GM19099 (cell line): ENCODE measurements around the gene CPLX4.

Source experiments
- POLR2A ChIP-seq: IDR thresholded peaks from 3 replicates; pipeline ENCODE4 v1.6.1; 2011; ENCODE audit warnings: low read depth; ENCODE audit not compliant: insufficient read length; ENCODE audit errors: extremely low read depth

CPLX4 gene, protein sequence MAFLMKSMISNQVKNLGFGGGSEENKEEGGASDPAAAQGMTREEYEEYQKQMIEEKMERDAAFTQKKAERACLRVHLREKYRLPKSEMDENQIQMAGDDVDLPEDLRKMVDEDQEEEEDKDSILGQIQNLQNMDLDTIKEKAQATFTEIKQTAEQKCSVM

DNA sequence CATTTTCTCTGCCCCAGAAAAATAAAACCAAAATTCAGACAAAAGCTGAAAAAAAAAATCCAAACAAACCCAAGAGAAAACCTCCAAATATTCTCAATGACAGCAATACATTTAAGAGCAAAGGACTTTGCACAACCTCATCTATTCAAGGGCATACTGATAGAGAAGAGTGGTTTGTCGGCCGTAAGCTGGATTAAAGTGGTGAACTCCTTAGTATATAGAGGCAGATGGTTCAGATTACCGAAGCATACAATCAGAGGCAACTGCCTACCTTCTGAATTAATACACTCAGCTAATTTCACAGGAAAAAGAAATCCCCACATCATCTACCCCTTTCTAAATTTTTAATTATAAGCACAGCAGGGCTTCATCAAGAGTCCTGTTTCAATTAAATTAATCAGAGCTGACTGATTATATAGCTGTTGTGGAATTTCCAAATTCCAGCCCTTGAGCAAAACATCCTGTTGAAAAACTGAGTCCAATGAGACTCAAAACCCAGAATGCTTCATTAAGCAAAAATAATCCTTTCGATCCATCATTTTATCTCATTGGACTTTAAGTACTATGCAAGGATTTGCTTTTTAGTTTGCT, at the start of gene CPLX4:
TSS of gene CPLX4 (minus strand) at position 190 of the 591 bp plus-strand sequence. CDS start at position 3, 187 bp downstream.
- TF ChIP-seq POLR2A: no peak

DNA sequence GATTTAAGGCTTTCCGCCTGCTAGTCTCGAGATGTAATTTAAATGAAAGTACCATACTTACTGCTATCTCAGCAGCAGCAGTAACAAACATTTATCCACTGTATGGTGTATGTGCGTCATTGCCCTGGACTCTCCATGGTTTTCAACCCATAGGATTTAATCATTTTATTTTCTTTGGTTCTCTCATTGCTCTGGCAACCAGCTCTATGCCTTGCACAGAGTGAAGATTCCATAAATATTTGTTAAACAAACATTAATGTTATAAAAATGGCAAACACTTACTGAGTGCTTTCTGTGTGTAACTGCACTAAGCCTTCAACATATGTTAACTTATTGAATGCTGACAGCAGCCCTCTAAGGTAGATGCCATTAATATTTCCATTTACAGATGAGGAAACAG, 41.9 kb upstream of the CPLX4 start:
- no peak for TF ChIP-seq POLR2A

DNA sequence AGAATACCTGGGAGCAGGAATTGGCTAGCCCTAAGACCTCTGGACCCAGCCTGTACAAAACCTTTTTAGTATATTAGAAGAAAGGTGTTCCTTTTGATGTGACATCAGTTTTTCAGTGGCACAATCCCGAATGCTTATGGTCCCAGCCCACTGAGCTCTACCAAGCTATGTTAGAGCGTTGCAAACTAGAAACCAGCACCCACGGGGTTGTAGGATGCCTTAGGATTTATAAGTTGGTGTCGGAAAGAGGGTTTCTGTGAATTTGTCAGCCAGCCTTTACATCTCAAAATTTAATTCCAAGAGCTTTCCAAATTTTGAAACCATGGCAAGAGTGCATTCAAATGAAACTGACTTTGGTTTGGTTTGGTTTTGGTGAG, 41.1 kb upstream of the CPLX4 start:
- no peak for TF ChIP-seq POLR2A

DNA sequence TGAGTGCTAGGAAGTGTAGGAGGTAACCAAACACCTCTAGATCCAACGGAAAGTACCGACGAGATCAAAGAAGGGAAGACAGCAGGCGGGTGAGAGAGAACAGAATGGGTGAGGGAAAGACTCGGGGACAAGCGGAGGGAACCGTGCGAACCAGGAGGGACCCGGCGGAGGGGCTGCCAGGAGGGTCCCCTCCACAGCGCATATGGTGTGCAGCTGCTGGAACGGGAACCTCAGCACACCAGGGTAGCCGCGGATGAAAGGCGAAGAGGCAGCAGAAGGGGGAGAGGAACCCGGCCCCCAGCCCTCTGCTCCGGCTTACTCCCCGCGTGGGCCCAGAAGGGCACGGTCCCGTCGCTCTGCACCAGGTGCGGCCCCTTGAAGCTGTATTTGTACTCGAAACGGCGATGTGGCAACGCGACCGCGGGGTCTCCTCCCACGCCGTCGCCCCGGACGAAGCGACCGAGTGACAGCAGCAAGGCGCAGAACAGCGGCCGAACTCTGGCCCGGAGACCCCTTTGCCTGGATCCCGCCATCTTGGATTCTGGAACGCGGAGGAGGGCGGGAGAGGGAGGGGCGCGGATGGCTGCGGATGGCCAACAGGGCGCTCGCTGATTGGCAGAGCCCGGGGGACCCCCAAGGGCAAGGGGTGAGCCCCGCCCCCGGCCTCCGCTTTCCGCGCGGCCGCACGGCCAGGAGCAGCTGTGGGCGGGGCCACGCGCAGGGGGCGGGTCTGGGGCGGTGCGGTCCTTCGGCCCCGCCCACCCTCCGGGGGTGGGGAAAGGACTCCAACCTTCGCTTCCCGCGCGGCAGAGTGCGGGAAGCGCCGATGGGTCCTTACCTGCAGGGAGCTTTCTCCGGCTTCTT, 40.5 kb upstream of the CPLX4 start, which contains the start of gene LMAN1:
TSS of gene LMAN1 (minus strand) at position 554 of the 864 bp plus-strand sequence. CDS start at position 533, 21 bp downstream.
- peak; percentile 90 for TF ChIP-seq POLR2A

DNA sequence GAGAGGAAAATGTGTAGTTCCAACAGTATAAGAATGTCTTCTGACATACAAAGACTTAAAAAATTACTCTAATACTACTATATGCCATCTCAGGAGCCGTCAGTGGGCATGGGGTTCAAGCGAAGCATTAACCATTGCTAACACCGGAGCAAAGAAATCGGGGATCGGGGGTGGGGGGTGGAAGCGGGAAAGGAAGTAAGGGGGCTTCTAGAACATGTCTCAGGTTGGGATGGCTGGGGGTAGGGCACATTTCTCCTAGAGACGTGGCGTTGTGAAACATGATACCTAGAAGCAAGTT, 39.9 kb upstream of the CPLX4 start:
- TF ChIP-seq POLR2A: no peak

DNA sequence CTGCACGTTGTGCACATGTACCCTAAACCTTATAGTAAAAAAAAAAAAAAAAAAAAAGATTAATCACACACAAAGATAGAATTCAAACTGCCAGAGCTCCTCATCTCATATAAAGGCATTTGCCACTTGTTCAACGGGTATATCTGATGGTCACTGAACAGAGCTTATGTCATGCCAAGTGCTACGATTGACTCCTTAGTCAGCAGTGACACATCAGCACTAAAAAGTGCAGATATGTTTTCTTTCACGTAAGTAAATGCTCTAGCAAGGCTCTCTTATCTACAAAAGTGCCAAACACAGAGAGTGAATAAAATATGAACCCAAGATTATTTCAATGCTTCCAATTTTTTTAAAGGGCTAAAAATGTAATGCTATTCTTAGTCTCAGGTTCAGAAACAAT, 39.5 kb upstream of the CPLX4 start:
- TF ChIP-seq POLR2A: no peak

DNA sequence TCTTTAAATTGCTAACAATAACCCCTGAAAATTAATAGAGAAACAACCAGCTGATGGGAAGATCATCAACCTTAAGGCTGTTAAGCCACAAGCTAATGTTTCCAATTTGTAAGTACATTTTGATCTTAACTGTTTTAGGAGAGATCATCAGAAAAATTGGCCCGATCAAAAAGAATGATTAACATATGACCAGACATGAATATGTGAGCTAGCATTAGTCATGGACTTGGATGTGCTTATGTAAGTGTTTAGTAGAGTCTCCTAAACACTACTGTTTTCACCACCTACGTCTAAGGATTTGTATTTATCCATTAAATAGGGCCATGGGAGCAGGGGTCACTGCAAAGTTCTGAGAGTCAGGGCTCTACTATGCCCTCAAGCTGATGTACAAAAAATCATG, 36.3 kb upstream of the CPLX4 start:
- TF ChIP-seq POLR2A: no peak

DNA sequence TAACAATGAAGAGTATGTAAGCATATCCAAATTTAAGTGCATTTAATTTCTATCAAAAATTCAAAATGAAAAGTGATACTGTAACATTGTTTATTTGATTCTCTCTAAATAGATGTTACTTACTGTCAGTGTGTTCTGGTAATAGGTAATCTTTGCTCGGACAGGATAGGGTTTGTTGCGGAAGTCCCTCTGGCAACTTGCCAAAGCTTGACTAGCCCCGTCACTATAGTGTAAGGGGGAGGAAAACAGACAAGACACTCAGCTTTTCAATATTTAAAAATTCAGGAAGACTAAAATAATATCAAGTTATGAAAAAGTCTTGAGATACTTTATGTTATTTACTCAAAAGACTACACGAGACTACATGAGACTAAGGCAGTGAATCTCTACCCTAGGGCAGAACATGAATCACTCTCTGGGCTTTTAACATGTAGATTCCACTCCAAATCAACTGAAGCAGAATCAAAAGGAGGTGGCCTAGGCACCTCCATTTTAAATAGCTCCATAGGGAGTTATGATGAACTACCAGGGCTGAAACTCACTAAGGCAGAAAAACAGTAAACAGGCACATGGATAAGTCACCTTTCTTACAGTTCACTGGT, 34.7 kb upstream of the CPLX4 start:
- no peak for TF ChIP-seq POLR2A

DNA sequence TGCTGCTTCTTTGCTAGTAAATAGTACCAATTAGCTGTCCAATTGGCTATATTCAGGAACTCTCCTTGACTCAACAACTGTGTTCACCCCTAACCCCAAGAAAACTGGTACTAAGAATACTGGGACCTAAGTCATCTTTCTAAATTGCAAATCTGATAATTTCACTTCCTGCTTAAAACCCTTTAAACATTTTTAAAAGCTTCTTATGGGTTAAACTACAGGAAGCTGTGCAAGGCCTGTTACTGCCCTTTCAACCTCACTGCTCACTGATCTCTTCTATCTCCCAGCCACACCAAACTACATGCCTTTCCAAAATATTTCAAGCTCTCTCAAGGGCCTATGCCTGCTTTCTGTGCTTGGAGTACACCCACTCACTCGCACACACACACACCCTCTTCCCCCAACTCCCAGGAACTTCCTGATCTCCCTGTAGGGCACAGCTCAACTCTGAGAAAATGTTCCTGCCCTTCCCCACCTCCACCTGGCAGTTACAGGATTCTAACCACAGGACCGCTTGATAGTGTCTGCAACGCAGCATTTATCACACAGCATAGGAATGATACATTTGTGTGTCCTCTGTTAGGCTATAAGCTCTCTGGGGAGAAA, 33.9 kb upstream of the CPLX4 start:
- no peak for TF ChIP-seq POLR2A

DNA sequence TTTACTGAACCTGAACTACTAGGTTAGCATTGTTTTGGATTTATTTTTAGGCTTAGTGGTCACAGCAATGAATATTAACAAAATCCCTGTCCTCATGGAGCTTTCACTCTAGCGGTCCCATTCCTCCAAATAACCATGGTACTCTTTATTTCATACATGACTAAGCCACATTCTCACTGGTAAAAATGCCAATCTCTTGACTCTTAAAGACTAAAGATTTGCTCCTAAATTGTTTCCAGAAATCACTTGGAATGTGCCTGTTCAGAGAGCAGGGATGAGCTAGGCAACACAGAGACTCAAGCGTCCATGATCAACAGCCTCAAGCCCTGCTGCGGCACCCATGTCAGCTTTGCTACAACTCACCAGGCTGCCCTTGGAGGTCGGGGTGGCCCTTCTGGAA, 27.1 kb upstream of the CPLX4 start:
- TF ChIP-seq POLR2A: no peak

DNA sequence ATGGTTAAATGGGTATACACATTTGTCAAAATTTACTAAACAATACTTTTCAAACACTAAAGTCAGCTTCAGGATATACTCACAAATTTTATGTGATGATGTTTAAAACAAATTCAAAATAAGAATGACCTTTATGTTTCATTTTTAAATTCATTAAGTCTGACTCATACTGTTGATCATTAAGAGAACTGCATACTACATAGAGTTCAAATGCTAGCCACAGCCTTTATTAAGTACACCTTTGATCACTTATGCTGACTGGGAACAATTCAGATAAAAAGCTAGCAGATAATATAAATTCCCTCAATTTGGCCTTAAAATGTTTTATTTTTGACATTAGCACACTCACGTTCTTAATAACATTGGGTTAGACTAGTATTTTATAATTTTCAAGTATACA, 26.5 kb upstream of the CPLX4 start:
- TF ChIP-seq POLR2A: no peak

DNA sequence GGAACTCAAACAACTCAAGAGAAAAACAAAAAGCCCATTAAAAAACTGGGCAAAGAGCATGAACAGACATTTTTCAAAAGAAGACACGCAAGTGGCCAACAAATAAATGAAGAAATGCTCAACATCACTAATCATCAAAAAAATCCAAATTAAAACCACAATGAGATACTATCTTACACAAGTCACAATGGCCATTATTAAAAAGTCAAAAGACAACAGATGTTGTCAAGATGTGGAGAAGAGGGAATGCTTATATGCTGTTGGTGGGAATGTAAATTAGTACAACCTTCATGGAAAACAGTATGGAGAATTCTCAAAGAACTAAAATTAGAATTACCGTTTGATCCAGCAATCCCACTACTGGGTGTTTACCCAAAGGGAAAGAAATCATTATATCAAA, 25.5 kb upstream of the CPLX4 start:
- TF ChIP-seq POLR2A: no peak

DNA sequence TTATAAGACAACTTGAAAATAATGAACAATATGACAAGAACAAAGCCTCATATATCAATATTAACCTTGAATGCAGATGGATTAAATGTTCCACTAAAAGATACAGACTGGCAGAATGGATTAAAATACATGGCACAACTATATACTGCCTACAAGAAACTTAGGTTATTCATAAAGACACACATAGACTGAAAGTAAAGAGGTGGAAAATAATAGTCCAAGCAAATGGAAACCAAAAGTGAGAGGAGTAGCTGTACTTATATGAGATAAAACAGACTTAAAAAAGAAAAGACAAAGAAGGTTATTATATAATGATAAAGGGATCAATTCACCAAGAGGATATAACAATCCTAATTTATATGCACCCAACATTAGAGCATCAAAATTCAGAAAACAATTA, 22.4 kb upstream of the CPLX4 start:
- TF ChIP-seq POLR2A: no peak

DNA sequence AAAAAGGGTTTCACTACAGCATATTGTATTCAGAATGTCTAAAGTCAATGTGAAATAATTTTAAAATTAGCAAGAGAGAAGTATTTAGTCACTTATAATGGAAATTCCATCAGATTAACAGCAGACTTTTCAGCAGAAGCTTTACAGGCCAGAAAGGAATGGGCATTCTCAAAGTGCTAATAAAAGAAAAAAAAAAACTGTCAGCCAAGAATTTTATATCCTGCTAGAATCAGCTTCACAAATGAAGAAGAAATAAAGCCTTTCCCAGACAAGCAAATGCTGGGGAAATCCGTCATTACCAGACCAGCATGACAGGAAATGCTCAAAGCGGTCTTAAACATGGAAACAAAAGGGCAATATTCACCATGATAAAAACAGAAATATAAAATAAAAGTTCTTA, 21.9 kb upstream of the CPLX4 start:
- no peak for TF ChIP-seq POLR2A

DNA sequence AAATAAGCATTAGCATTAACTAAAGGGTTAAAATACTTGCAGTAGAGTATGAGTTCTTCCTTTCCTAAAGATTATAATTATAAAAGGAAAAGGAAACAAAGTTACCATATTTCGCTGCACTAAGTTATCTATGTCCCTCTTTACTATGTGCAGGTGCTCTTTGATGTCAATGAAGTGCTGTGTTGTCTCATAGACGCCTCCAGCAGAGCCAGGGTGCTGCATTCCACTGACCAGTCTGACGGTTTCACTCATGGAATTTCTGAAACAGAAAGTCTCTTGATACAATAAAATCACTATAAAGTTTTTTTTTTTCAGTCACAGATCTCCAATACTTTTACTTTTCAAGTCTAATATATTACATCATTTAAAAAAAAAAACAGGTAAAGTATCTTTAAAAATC, 14.5 kb upstream of the CPLX4 start:
- no peak for TF ChIP-seq POLR2A
